Suprapubic skin (tissue), 4 donors: ENCODE data around the gene AGAP1. TPM values are rescaled to one million over a fixed set of nuclear protein-coding genes. Genes with fewer than 3 reads are reported as not detected.

Experiments
- DNase-seq, 2 donors: peaks; one replicate each; pipeline ENCODE4 v3.0.0-alpha.2; 2019; ENCODE audit warnings: low spot score in 2 of 2
- H3K27ac ChIP-seq: fragments of 200-600 bp; sonication (generic); one replicate; pipeline ENCODE4 v1.5.1; 2019
- H3K27me3 ChIP-seq: fragments of 200-600 bp; sonication (generic); one replicate; pipeline ENCODE4 v1.5.1; 2019
- H3K36me3 ChIP-seq: fragments of 200-600 bp; sonication (generic); one replicate; pipeline ENCODE4 v1.5.1; 2019
- H3K4me1 ChIP-seq: fragments of 200-600 bp; sonication (generic); one replicate; pipeline ENCODE4 v1.5.1; 2019
- H3K4me3 ChIP-seq: fragments of 200-600 bp; sonication (generic); one replicate; pipeline ENCODE4 v1.5.1; 2019; ENCODE audit warnings: mild to moderate bottlenecking
- H3K9me3 ChIP-seq: fragments of 200-600 bp; sonication (generic); one replicate; pipeline ENCODE4 v1.5.1; 2019
- CTCF ChIP-seq, 2 donors: fragments of 200-600 bp in 1 of 2; fragments of 450-650 bp in 1 of 2; sonication (generic) in 1 of 2; IDR thresholded peaks; one replicate each; pipeline ENCODE4 v1.5.1; 2016 to 2019; ENCODE audit warnings: antibody characterized with exemption in 2 of 2, mild to moderate bottlenecking in 1 of 2, moderate library complexity in 1 of 2
- EP300 ChIP-seq: sonication (generic); formaldehyde crosslinking; IDR thresholded peaks from one replicate; pipeline ENCODE4 v1.6.1; 2017; ENCODE audit warnings: antibody characterized with exemption
- POLR2A ChIP-seq, 2 donors: fragments of 450-650 bp; IDR thresholded peaks; one replicate each; pipeline ENCODE4 v1.6.1; 2017; ENCODE audit warnings: antibody characterized with exemption in 2 of 2, mild to moderate bottlenecking in 2 of 2, moderate library complexity in 2 of 2
- POLR2AphosphoS5 ChIP-seq, 3 donors: sonication (generic); formaldehyde crosslinking; IDR thresholded peaks; one replicate each; pipeline ENCODE4 v1.6.1; 2017; ENCODE audit warnings: antibody characterized with exemption in 3 of 3
- WGBS: methylation state at CpG from one replicate; pipeline ENCODE4 v1.1.5; 2018; 5-methylcytosine and 5-hydroxymethylcytosine counted together
- total RNA-seq, 4 donors: library from RNA; depleted of rRNA; stranded (reverse); fragments of >200 nt; gene quantifications; one replicate each; pipeline ENCODE4 v1.1.0, GENCODE V29; 2016

AGAP1 gene
- total RNA-seq, 4 donors from 2014 or later = 14.1 to 30.7 (median 19.4) TPM

- H3K27ac ChIP-seq = no peak overlapping the region
- DNase-seq = no peak
- no peaks in the 10 kb centered on the region for H3K36me3 ChIP-seq
- WGBS = 92% methylated on average over 15 of the region's 15 CpGs
- TF ChIP-seq POLR2AphosphoS5 (IDR thresholded peaks at IDR 0.05) (no peak), EP300 (no peak), POLR2A (IDR thresholded peaks at IDR 0.05) (no peak), CTCF (IDR thresholded peaks at IDR 0.05) (no peak)
- no peak overlapping the region for H3K4me3 ChIP-seq
- H3K9me3 ChIP-seq = no peaks in the 10 kb centered on the region
- no peaks in the 10 kb centered on the region for H3K4me1 ChIP-seq
- H3K27me3 ChIP-seq = no peaks in the 10 kb centered on the region
Measured at GRCh38 chr2:236114959-236115358, 621.1 kb downstream of the AGAP1 start.

GRCh38 chr2:236117401-236117800 is 623.6 kb downstream of the AGAP1 start:
- no peak for DNase-seq

GRCh38 chr2:236117861-236118269 is 624.0 kb downstream of the AGAP1 start:
- no peak overlapping the region for H3K27ac ChIP-seq
- TF ChIP-seq CTCF (IDR thresholded peaks at IDR 0.05) = no peak
- no peak for TF ChIP-seq EP300
- no peak for TF ChIP-seq POLR2A (IDR thresholded peaks at IDR 0.05)
- no peak for TF ChIP-seq POLR2AphosphoS5 (IDR thresholded peaks at IDR 0.05)
- no peaks in the 10 kb centered on the region for H3K9me3 ChIP-seq
- H3K4me1 ChIP-seq = no peaks in the 10 kb centered on the region
- 90% methylated on average over 10 of the region's 10 CpGs for WGBS
- H3K36me3 ChIP-seq = peaks cover 5% of the 10 kb centered on the region
- no peak overlapping the region for H3K4me3 ChIP-seq
- no peak for DNase-seq
- H3K27me3 ChIP-seq = no peaks in the 10 kb centered on the region

More at GRCh38 chr2:236117401-236117800, 623.6 kb downstream of the AGAP1 start:
- Histone ChIP-seq H3K27me3 (no peaks in the 10 kb centered on the region), H3K36me3 (peaks cover 5% of the 10 kb centered on the region), H3K4me3 (no peak overlapping the region), H3K4me1 (no peaks in the 10 kb centered on the region), H3K27ac (no peak overlapping the region), H3K9me3 (no peaks in the 10 kb centered on the region)
- TF ChIP-seq POLR2AphosphoS5 (IDR thresholded peaks at IDR 0.05) (no peak), CTCF (IDR thresholded peaks at IDR 0.05) (no peak), POLR2A (IDR thresholded peaks at IDR 0.05) (no peak), EP300 (no peak)
- WGBS = 78% methylated on average over 10 of the region's 10 CpGs

- TF ChIP-seq CTCF (IDR thresholded peaks at IDR 0.05) (no peak), EP300 (no peak), POLR2A (IDR thresholded peaks at IDR 0.05) (no peak), POLR2AphosphoS5 (IDR thresholded peaks at IDR 0.05) (no peak)
- no peaks in the 10 kb centered on the region for H3K9me3 ChIP-seq
- no peak overlapping the region for H3K4me3 ChIP-seq
- H3K36me3 ChIP-seq = peaks cover 13% of the 10 kb centered on the region
- DNase-seq = no peak
- 94% methylated on average over 4 of the region's 4 CpGs for WGBS
- H3K27ac ChIP-seq = no peak overlapping the region
- no peaks in the 10 kb centered on the region for H3K4me1 ChIP-seq
- H3K27me3 ChIP-seq = no peaks in the 10 kb centered on the region
Measured at GRCh38 chr2:236119003-236119402, 625.2 kb downstream of the AGAP1 start.

GRCh38 chr2:236119476-236119875 is 625.6 kb downstream of the AGAP1 start:
- H3K9me3 ChIP-seq = no peaks in the 10 kb centered on the region
- no peaks in the 10 kb centered on the region for H3K27me3 ChIP-seq
- no peak for DNase-seq
- H3K4me3 ChIP-seq = no peak overlapping the region
- 94% methylated on average over 12 of the region's 13 CpGs for WGBS
- no peak overlapping the region for H3K27ac ChIP-seq
- H3K4me1 ChIP-seq = no peaks in the 10 kb centered on the region
- TF ChIP-seq POLR2A (IDR thresholded peaks at IDR 0.05) (no peak), EP300 (no peak), CTCF (IDR thresholded peaks at IDR 0.05) (no peak), POLR2AphosphoS5 (IDR thresholded peaks at IDR 0.05) (no peak)
- peaks cover 18% of the 10 kb centered on the region for H3K36me3 ChIP-seq
